GM19328 (cell line): ENCODE measurements around the gene CKLF.
"Not testable (repeated sequence)": the region's sequence is repeated elsewhere in the genome, so short reads cannot be mapped to it uniquely, and the experiment has no call there.

Experiments used
- ATAC-seq: cut with Tn5 transposase; IDR thresholded peaks from one replicate; pipeline ENCODE4 v1.9.1; 2021; ENCODE audit warnings: mild to moderate bottlenecking, moderate library complexity; ENCODE audit not compliant: unreplicated experiment

CKLF gene

GRCh38 chr16:66566051-66566901, 13.9 kb downstream of the CKLF start, which contains the start of gene CMTM1:
Gene CMTM1, plus strand, starts transcription at chr16:66566439. Its CDS starts 75 bp downstream, at chr16:66566514.
- no peak for ATAC-seq

- ATAC-seq = not testable (repeated sequence)
Observed at GRCh38 chr16:66567270-66567669, 14.9 kb downstream of the CKLF start.

- no peak for ATAC-seq
Observed at GRCh38 chr16:66568355-66568754, 16.0 kb downstream of the CKLF start.

- ATAC-seq = no peak
Observed at GRCh38 chr16:66569131-66569530, 16.8 kb downstream of the CKLF start.

GRCh38 chr16:66569827-66570405, 17.5 kb downstream of the CKLF start:
- no peak for ATAC-seq

- ATAC-seq = no peak
Observed at GRCh38 chr16:66572356-66572755, 20.0 kb downstream of the CKLF start.

GRCh38 chr16:66574081-66574480, 21.7 kb downstream of the CKLF start:
- no peak for ATAC-seq

GRCh38 chr16:66574531-66574930, 22.2 kb downstream of the CKLF start:
- ATAC-seq = no peak

GRCh38 chr16:66575060-66575459, 22.7 kb downstream of the CKLF start:
- ATAC-seq = no peak

- no peak for ATAC-seq
Observed at GRCh38 chr16:66576296-66576695, 23.9 kb downstream of the CKLF start.

- no peak for ATAC-seq
Observed at GRCh38 chr16:66578651-66579531, 26.5 kb downstream of the CKLF start, which contains the start of gene CMTM2. Gene CMTM2, plus strand, starts transcription at chr16:66579463. Its CDS starts 145 bp downstream, at chr16:66579608.

- ATAC-seq = no peak
Observed at GRCh38 chr16:66580605-66581209, 28.3 kb downstream of the CKLF start.

GRCh38 chr16:66581246-66581952, 29.0 kb downstream of the CKLF start:
- no peak for ATAC-seq

- ATAC-seq = no peak
Observed at GRCh38 chr16:66585481-66586239, 33.3 kb downstream of the CKLF start.

GRCh38 chr16:66587881-66588600, 35.7 kb downstream of the CKLF start:
- no peak for ATAC-seq

GRCh38 chr16:66588981-66589713, 36.8 kb downstream of the CKLF start:
- ATAC-seq = no peak

GRCh38 chr16:66590322-66590721, 37.9 kb downstream of the CKLF start:
- ATAC-seq = no peak

GRCh38 chr16:66591018-66591417, 38.6 kb downstream of the CKLF start:
- ATAC-seq = no peak
